Occipital lobe (tissue), 2 donors: ENCODE data around the gene WAC. TPM values are rescaled to one million over a fixed set of nuclear protein-coding genes. Genes with fewer than 3 reads are reported as not detected.
"Not testable (repeated sequence)": the region's sequence is repeated elsewhere in the genome, so short reads cannot be mapped to it uniquely, and the experiment has no call there.

Experiments
- DNase-seq: peaks from one replicate; lab custom pipeline; 2025; lab: John Stamatoyannopoulos, UW
- total RNA-seq: library from RNA; depleted of rRNA; stranded (reverse); fragments of >200 nt; gene quantifications from one replicate; pipeline ENCODE4 v1.2.3, GENCODE V29; 2014

The WAC gene
- 95.3 TPM for total RNA-seq

- DNase-seq = peak; percentile 92
Observed at GRCh38 chr10:28532337-28533185, at the start of gene WAC. WAC (plus strand) TSS chr10:28533118; CDS start chr10:28533580, 462 bp downstream.

- no peak for DNase-seq
Observed at GRCh38 chr10:28489206-28489605, 43.7 kb upstream of the WAC start.

GRCh38 chr10:28490256-28490865, 42.6 kb upstream of the WAC start:
- not testable (repeated sequence) for DNase-seq

- DNase-seq = no peak
Observed at GRCh38 chr10:28492116-28492920, 40.6 kb upstream of the WAC start.

- DNase-seq = no peak
Observed at GRCh38 chr10:28494420-28494819, 38.5 kb upstream of the WAC start.

- no peak for DNase-seq
Observed at GRCh38 chr10:28495084-28495483, 37.8 kb upstream of the WAC start.

GRCh38 chr10:28496017-28496416, 36.9 kb upstream of the WAC start:
- DNase-seq = no peak

- DNase-seq = no peak
Observed at GRCh38 chr10:28496481-28496961, 36.4 kb upstream of the WAC start.

GRCh38 chr10:28497313-28498126, 35.4 kb upstream of the WAC start:
- no peak for DNase-seq

GRCh38 chr10:28500203-28500602, 32.7 kb upstream of the WAC start:
- DNase-seq = not testable (repeated sequence)

GRCh38 chr10:28503114-28503513, 29.8 kb upstream of the WAC start:
- DNase-seq = no peak

GRCh38 chr10:28505359-28505959, 27.5 kb upstream of the WAC start:
- no peak for DNase-seq

- no peak for DNase-seq
Observed at GRCh38 chr10:28508304-28508925, 24.5 kb upstream of the WAC start.

GRCh38 chr10:28509286-28509685, 23.6 kb upstream of the WAC start:
- no peak for DNase-seq

GRCh38 chr10:28514648-28515047, 18.3 kb upstream of the WAC start:
- no peak for DNase-seq

GRCh38 chr10:28520346-28520745, 12.6 kb upstream of the WAC start:
- no peak for DNase-seq

GRCh38 chr10:28520828-28521227, 12.1 kb upstream of the WAC start:
- not testable (repeated sequence) for DNase-seq

- not testable (repeated sequence) for DNase-seq
Observed at GRCh38 chr10:28521961-28522360, 11.0 kb upstream of the WAC start.

GRCh38 chr10:28523725-28524252, 9.1 kb upstream of the WAC start:
- DNase-seq = no peak

- DNase-seq = no peak
Observed at GRCh38 chr10:28530751-28531150, 2.2 kb upstream of the WAC start.
